DND-41 (cell line): Measurements from ENCODE around the gene TFCP2L1.

Source experiments
- CTCF ChIP-seq: IDR thresholded peaks from 2 replicates; pipeline ENCODE4 v1.5.1; 2012; ENCODE audit warnings: borderline replicate concordance, low read length, moderate library complexity, mild to moderate bottlenecking; ENCODE audit not compliant: poor library complexity, severe bottlenecking; ENCODE audit errors: extremely low read depth
- EZH2 ChIP-seq: IDR thresholded peaks from 3 replicates; pipeline ENCODE4 v1.6.1; 2012; ENCODE audit warnings: borderline replicate concordance, low read depth, mild to moderate bottlenecking, moderate library complexity, low read length, inconsistent platforms; ENCODE audit not compliant: severe bottlenecking

- no peak for TF ChIP-seq CTCF
- no peak for TF ChIP-seq EZH2
Observed at GRCh38 chr2:121266543-121267106, 18.4 kb downstream of the TFCP2L1 start.
